GM23338 (cell line): ENCODE measurements around the gene NSG2. TPM values are rescaled to one million over a fixed set of nuclear protein-coding genes. Genes with fewer than 3 reads are reported as not detected.

Experiments
- ATAC-seq: fragments of 200-7000 bp; cut with Tn5 transposase; 3 replicates; pipeline ENCODE4 v1.9.1; 2020
- DNase-seq: peaks from one replicate; pipeline ENCODE4 v3.0.0-alpha.2; 2015; ENCODE audit warnings: low spot score
- H2AFZ ChIP-seq: fragments of 200-600 bp; sonication (generic); 2 replicates; pipeline ENCODE4 v1.8.0; 2016; ENCODE audit warnings: antibody characterized with exemption, mild to moderate bottlenecking, moderate library complexity
- H3F3A ChIP-seq: fragments of 200-600 bp; sonication (generic); replicated peaks from 2 replicates; pipeline ENCODE4 v1.8.0; 2017; ENCODE audit warnings: antibody characterized with exemption, mixed run types, low read depth
- H3K27ac ChIP-seq: fragments of 200-600 bp; sonication (generic); 2 replicates; pipeline ENCODE4 v1.6.1; 2016; ENCODE audit warnings: low read depth
- H3K27me3 ChIP-seq: fragments of 200-600 bp; sonication (generic); 2 replicates; pipeline ENCODE4 v1.8.0; 2016; ENCODE audit warnings: mild to moderate bottlenecking, mixed run types, moderate library complexity; ENCODE audit not compliant: insufficient read depth
- H3K36me3 ChIP-seq: fragments of 200-600 bp; sonication (generic); 2 replicates; pipeline ENCODE4 v1.8.0; 2016; ENCODE audit warnings: mild to moderate bottlenecking; ENCODE audit not compliant: insufficient read depth
- H3K4me1 ChIP-seq: fragments of 200-600 bp; sonication (generic); 2 replicates; pipeline ENCODE4 v1.8.0; 2016; ENCODE audit warnings: mild to moderate bottlenecking, moderate library complexity; ENCODE audit not compliant: insufficient read depth
- H3K4me2 ChIP-seq: fragments of 200-600 bp; sonication (generic); 2 replicates; pipeline ENCODE4 v1.7.1; 2017; ENCODE audit warnings: mixed run types
- H3K4me3 ChIP-seq: fragments of 200-600 bp; sonication (generic); 2 replicates; pipeline ENCODE4 v1.6.1; 2016; ENCODE audit warnings: mixed run types
- H3K79me2 ChIP-seq: fragments of 200-600 bp; sonication (generic); replicated peaks from 2 replicates; pipeline ENCODE4 v1.8.0; 2017; ENCODE audit warnings: mild to moderate bottlenecking; ENCODE audit not compliant: insufficient read depth
- H3K9me2 ChIP-seq: fragments of 200-600 bp; sonication (generic); 2 replicates; pipeline ENCODE4 v1.8.0; 2017; ENCODE audit not compliant: insufficient read depth
- H4K20me1 ChIP-seq: fragments of 200-600 bp; sonication (generic); replicated peaks from 2 replicates; pipeline ENCODE4 v1.8.0; 2017; ENCODE audit warnings: mild to moderate bottlenecking; ENCODE audit not compliant: insufficient read depth
- H3K27ac Mint-ChIP-seq: 2 replicates; pipeline ENCODE4 v1.8.0; 2020; ENCODE audit warnings: inconsistent platforms, mild to moderate bottlenecking, moderate library complexity, mixed read lengths
- H3K27me3 Mint-ChIP-seq: 3 replicates; pipeline ENCODE4 v1.8.0; 2022; ENCODE audit warnings: low read depth, mild to moderate bottlenecking, moderate library complexity, mixed read lengths, inconsistent platforms; ENCODE audit not compliant: insufficient read depth, poor library complexity
- H3K36me3 Mint-ChIP-seq: 3 replicates; pipeline ENCODE4 v1.8.0; 2021; ENCODE audit warnings: low read depth, mild to moderate bottlenecking, inconsistent platforms, moderate library complexity, mixed read lengths
- H3K4me1 Mint-ChIP-seq: 3 replicates; pipeline ENCODE4 v1.8.0; 2020; ENCODE audit warnings: mild to moderate bottlenecking, inconsistent platforms, mixed read lengths
- H3K4me3 Mint-ChIP-seq: 3 replicates; pipeline ENCODE4 v1.8.0; 2021; ENCODE audit warnings: moderate library complexity, mild to moderate bottlenecking, inconsistent platforms, mixed read lengths
- H3K9me3 Mint-ChIP-seq: 3 replicates; pipeline ENCODE4 v1.8.0; 2020; ENCODE audit warnings: moderate library complexity, mild to moderate bottlenecking, inconsistent platforms, mixed read lengths
- CREB1 ChIP-seq: fragments of 250-450 bp; sonication (Bioruptor Pico); IDR thresholded peaks from 2 replicates; pipeline ENCODE4 v1.5.0; 2020; ENCODE audit warnings: low read depth, mild to moderate bottlenecking, moderate library complexity
- EZH2 ChIP-seq: fragments of 200-600 bp; sonication (generic); IDR thresholded peaks from one replicate; pipeline ENCODE4 v1.8.0; 2017; ENCODE audit warnings: antibody characterized with exemption, mild to moderate bottlenecking, low read depth; ENCODE audit not compliant: unreplicated experiment
- EZH2phosphoT487 ChIP-seq: fragments of 200-600 bp; sonication (generic); IDR thresholded peaks from one replicate; pipeline ENCODE4 v1.8.1; 2018; ENCODE audit warnings: antibody characterized with exemption; ENCODE audit not compliant: unreplicated experiment
- JUNB ChIP-seq: IDR thresholded peaks from one replicate; pipeline ENCODE4 v1.6.1; 2016; ENCODE audit warnings: antibody characterized with exemption; ENCODE audit not compliant: unreplicated experiment
- POLR2AphosphoS5 ChIP-seq: IDR thresholded peaks from 2 replicates; pipeline ENCODE4 v1.6.1; 2016; ENCODE audit warnings: antibody characterized with exemption, low read depth
- ZNF114 ChIP-seq: fragments of 250-450 bp; sonication (Bioruptor Pico); IDR thresholded peaks from 2 replicates; pipeline ENCODE4 v1.5.0; 2020; ENCODE audit warnings: mild to moderate bottlenecking, moderate library complexity
- ZNF331 ChIP-seq: fragments of 250-450 bp; sonication (Bioruptor Pico); IDR thresholded peaks from 2 replicates; pipeline ENCODE4 v1.5.0; 2020; ENCODE audit warnings: low read depth, mild to moderate bottlenecking, moderate library complexity
- polyA plus RNA-seq: library from polyadenylated mRNA; unstranded; fragments of >200 nt; fragmentation: Nextera tagmentation; extraction: Ambion mirVana; gene quantifications from 2 replicates; pipeline ENCODE4 v1.2.1, GENCODE V29; 2016
- total RNA-seq: library from RNA; depleted of rRNA; stranded (reverse); fragments of >200 nt; shearing (Covaris generic); gene quantifications from 2 replicates; pipeline ENCODE4 v1.2.3, GENCODE V29; 2014
- TF ChIP-seq, protein P1 (sequence below), 2 experiments: fragments of 200-600 bp in 1 of 2; sonication (generic) in 1 of 2; conservative IDR thresholded peaks; 2 replicates each; pipeline versions ENCODE4 v1.5.1 to v1.6.1; 2016 to 2017; ENCODE audit warnings: antibody characterized with exemption in 2 of 2, low read depth in 2 of 2, mild to moderate bottlenecking in 2 of 2, moderate library complexity in 1 of 2
- TF ChIP-seq, protein P2 (sequence below): IDR thresholded peaks from one replicate; pipeline ENCODE4 v1.6.1; 2018; ENCODE audit warnings: antibody characterized with exemption; ENCODE audit not compliant: unreplicated experiment
- TF ChIP-seq, protein P3 (sequence below): IDR thresholded peaks from 2 replicates; pipeline ENCODE4 v1.6.1; 2016; ENCODE audit warnings: antibody characterized with exemption

The NSG2 gene
- total and polyA plus RNA-seq, 2 experiments from 2014 or later, result 0.16 TPM; not detected in 1

DNA sequence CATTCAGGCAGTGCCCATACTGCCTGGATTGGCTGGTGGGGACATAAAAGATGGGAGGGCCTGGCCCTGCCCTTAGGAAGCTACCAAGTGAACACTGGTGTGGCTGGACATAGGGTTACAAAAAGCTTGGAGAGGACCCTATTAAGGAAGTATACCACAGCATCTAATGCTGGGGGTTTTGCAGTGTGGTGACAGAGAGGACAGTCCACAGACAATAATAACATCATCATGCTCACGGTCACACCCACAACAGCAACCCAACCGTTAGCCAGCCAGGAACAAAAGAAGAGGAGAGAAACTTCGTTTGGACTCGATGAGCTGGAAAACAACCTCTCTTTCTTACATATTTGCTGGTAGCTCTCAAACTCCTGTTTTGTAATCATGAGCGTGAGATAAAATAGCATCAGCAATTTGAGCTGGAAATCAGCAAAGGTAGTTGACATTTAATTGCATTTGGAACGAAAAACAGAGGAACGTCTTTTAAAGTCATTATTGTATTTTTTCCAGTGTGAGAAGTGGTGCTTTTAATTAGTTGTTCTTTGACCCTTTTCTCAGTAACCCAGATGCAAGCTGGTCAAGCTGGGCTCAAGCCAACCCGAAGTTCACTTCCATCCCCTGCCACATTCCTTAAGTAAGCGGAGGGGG lies 73.4 kb downstream of the NSG2 start:
- no peaks in the 10 kb centered on the region for H3K27me3 ChIP-seq
- H3K4me3 Mint-ChIP-seq, result no peak overlapping the region
- no peak overlapping the region for H3K27ac ChIP-seq
- no peaks in the 10 kb centered on the region for H3K36me3 Mint-ChIP-seq
- H3K4me1 ChIP-seq, result no peaks in the 10 kb centered on the region
- H3K4me2 ChIP-seq, result no peak overlapping the region
- H3K4me1 Mint-ChIP-seq, result peaks cover 14% of the 10 kb centered on the region
- peak overlapping the region; percentile 78 for H2AFZ ChIP-seq
- peak; percentile 66; the same call in 2 of the 3 replicates for ATAC-seq
- H3K79me2 ChIP-seq, result no peaks in the 10 kb centered on the region
- TF ChIP-seq POLR2AphosphoS5 (no peak), EZH2 (no peak), CREB1 (CRISPR knock-in tag) (no peak)
- H3F3A ChIP-seq, result no peaks in the 10 kb centered on the region
- H3K27ac Mint-ChIP-seq, result no peak overlapping the region
- peak; percentile 38 for DNase-seq
- H3K27me3 Mint-ChIP-seq, result peaks cover 5% of the 10 kb centered on the region
- H3K4me3 ChIP-seq, result no peak overlapping the region
- H3K36me3 ChIP-seq, result no peaks in the 10 kb centered on the region
- no peaks in the 10 kb centered on the region for H4K20me1 ChIP-seq
- no peaks in the 10 kb centered on the region; the same call in 1 of the 2 replicates for H3K9me2 ChIP-seq
- no peaks in the 10 kb centered on the region; the same call in 2 of the 3 replicates for H3K9me3 Mint-ChIP-seq

DNA sequence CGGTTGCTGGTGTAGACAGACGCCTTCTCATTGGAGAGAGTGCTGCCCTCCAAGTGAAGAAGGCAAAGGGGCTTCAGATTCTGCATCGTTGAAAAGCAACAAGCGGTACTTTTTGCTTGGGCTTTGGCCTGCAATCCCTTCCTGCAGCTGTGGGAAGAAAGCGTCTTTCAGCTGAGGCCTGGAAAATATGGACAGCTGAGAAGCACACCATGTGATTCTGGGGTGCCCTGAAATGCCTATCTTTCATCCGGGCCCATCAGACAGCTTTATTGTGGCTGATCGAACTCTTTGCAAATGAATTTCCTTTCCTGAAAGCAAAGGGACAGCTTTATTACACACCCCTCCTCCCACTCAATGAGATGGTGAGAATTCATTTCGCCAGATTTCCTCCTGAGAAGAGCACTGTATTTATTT lies 74.0 kb downstream of the NSG2 start:
- peak overlapping the region; percentile 78 for H2AFZ ChIP-seq
- H3K27me3 Mint-ChIP-seq, result peaks cover 5% of the 10 kb centered on the region
- DNase-seq, result no peak
- TF ChIP-seq, protein P1, sequence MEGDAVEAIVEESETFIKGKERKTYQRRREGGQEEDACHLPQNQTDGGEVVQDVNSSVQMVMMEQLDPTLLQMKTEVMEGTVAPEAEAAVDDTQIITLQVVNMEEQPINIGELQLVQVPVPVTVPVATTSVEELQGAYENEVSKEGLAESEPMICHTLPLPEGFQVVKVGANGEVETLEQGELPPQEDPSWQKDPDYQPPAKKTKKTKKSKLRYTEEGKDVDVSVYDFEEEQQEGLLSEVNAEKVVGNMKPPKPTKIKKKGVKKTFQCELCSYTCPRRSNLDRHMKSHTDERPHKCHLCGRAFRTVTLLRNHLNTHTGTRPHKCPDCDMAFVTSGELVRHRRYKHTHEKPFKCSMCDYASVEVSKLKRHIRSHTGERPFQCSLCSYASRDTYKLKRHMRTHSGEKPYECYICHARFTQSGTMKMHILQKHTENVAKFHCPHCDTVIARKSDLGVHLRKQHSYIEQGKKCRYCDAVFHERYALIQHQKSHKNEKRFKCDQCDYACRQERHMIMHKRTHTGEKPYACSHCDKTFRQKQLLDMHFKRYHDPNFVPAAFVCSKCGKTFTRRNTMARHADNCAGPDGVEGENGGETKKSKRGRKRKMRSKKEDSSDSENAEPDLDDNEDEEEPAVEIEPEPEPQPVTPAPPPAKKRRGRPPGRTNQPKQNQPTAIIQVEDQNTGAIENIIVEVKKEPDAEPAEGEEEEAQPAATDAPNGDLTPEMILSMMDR (conservative IDR thresholded peaks at IDR 0.05; ENCODE audit: low read depth in 2 of 2), result no peak
- no peak for TF ChIP-seq EZH2phosphoT487
- TF ChIP-seq, protein P2, sequence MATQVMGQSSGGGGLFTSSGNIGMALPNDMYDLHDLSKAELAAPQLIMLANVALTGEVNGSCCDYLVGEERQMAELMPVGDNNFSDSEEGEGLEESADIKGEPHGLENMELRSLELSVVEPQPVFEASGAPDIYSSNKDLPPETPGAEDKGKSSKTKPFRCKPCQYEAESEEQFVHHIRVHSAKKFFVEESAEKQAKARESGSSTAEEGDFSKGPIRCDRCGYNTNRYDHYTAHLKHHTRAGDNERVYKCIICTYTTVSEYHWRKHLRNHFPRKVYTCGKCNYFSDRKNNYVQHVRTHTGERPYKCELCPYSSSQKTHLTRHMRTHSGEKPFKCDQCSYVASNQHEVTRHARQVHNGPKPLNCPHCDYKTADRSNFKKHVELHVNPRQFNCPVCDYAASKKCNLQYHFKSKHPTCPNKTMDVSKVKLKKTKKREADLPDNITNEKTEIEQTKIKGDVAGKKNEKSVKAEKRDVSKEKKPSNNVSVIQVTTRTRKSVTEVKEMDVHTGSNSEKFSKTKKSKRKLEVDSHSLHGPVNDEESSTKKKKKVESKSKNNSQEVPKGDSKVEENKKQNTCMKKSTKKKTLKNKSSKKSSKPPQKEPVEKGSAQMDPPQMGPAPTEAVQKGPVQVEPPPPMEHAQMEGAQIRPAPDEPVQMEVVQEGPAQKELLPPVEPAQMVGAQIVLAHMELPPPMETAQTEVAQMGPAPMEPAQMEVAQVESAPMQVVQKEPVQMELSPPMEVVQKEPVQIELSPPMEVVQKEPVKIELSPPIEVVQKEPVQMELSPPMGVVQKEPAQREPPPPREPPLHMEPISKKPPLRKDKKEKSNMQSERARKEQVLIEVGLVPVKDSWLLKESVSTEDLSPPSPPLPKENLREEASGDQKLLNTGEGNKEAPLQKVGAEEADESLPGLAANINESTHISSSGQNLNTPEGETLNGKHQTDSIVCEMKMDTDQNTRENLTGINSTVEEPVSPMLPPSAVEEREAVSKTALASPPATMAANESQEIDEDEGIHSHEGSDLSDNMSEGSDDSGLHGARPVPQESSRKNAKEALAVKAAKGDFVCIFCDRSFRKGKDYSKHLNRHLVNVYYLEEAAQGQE, result no peak
- no peak for TF ChIP-seq JUNB
- TF ChIP-seq ZNF331 (CRISPR knock-in tag), result no peak
- TF ChIP-seq POLR2AphosphoS5, result no peak
- TF ChIP-seq, protein P3, sequence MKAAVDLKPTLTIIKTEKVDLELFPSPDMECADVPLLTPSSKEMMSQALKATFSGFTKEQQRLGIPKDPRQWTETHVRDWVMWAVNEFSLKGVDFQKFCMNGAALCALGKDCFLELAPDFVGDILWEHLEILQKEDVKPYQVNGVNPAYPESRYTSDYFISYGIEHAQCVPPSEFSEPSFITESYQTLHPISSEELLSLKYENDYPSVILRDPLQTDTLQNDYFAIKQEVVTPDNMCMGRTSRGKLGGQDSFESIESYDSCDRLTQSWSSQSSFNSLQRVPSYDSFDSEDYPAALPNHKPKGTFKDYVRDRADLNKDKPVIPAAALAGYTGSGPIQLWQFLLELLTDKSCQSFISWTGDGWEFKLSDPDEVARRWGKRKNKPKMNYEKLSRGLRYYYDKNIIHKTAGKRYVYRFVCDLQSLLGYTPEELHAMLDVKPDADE, result no peak
- TF ChIP-seq ZNF114 (CRISPR knock-in tag), result no peak

More for the DNA sequence above, 74.0 kb downstream of the NSG2 start:
- no peaks in the 10 kb centered on the region; the same call in 1 of the 2 replicates for H3K9me2 ChIP-seq
- H3K27ac ChIP-seq, result no peak overlapping the region
- no peaks in the 10 kb centered on the region for H4K20me1 ChIP-seq
- H3K27me3 ChIP-seq, result no peaks in the 10 kb centered on the region
- ATAC-seq, result no peak; the same call in 2 of the 3 replicates
- no peaks in the 10 kb centered on the region for H3K79me2 ChIP-seq
- Mint-ChIP-seq H3K9me3 (no peaks in the 10 kb centered on the region; the same call in 2 of the 3 replicates), H3K4me3 (no peak overlapping the region), H3K36me3 (no peaks in the 10 kb centered on the region), H3K4me1 (peaks cover 14% of the 10 kb centered on the region), H3K27ac (no peak overlapping the region)
- no peaks in the 10 kb centered on the region for H3F3A ChIP-seq
- no peaks in the 10 kb centered on the region for H3K4me1 ChIP-seq
- H3K36me3 ChIP-seq, result no peaks in the 10 kb centered on the region
- no peak overlapping the region for H3K4me2 ChIP-seq
- H3K4me3 ChIP-seq, result no peak overlapping the region
